ENCODE results near the gene PCDHA1.

Gene PCDHA1

DNA sequence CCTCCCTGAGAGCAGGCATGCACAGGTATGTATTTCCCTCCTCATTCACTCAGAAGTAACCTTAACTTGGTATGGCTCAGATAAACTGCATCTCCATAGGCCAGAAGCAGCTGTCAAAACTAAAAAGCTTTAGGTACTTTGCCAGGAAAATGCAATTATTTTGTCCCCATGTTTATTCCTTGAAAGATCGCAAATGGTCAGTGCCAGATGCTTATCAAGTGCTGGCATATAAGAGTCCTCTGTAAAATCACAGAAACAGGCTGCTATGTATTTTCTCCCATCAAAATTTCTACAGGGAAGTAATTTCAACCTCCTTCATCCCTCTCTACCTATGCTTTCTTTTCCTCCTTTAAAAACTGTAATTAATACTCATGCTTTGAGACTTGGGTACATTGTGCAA, 193.0 kb downstream of the PCDHA1 start:
- TF ChIP-seq POLR2AphosphoS5 (IDR thresholded peaks at IDR 0.05; ENCODE audit: low read depth) (no peak), GABPA (IDR thresholded peaks at IDR 0.05; ENCODE audit: low read depth) (no peak), SPI1 (IDR thresholded peaks at IDR 0.05; ENCODE audit: borderline replicate concordance, low read depth) (no peak)
- TF ChIP-seq, protein P1, sequence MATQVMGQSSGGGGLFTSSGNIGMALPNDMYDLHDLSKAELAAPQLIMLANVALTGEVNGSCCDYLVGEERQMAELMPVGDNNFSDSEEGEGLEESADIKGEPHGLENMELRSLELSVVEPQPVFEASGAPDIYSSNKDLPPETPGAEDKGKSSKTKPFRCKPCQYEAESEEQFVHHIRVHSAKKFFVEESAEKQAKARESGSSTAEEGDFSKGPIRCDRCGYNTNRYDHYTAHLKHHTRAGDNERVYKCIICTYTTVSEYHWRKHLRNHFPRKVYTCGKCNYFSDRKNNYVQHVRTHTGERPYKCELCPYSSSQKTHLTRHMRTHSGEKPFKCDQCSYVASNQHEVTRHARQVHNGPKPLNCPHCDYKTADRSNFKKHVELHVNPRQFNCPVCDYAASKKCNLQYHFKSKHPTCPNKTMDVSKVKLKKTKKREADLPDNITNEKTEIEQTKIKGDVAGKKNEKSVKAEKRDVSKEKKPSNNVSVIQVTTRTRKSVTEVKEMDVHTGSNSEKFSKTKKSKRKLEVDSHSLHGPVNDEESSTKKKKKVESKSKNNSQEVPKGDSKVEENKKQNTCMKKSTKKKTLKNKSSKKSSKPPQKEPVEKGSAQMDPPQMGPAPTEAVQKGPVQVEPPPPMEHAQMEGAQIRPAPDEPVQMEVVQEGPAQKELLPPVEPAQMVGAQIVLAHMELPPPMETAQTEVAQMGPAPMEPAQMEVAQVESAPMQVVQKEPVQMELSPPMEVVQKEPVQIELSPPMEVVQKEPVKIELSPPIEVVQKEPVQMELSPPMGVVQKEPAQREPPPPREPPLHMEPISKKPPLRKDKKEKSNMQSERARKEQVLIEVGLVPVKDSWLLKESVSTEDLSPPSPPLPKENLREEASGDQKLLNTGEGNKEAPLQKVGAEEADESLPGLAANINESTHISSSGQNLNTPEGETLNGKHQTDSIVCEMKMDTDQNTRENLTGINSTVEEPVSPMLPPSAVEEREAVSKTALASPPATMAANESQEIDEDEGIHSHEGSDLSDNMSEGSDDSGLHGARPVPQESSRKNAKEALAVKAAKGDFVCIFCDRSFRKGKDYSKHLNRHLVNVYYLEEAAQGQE (IDR thresholded peaks at IDR 0.05; ENCODE audit: insufficient replicate concordance, low read depth): no peak
- TF ChIP-seq, protein P2, sequence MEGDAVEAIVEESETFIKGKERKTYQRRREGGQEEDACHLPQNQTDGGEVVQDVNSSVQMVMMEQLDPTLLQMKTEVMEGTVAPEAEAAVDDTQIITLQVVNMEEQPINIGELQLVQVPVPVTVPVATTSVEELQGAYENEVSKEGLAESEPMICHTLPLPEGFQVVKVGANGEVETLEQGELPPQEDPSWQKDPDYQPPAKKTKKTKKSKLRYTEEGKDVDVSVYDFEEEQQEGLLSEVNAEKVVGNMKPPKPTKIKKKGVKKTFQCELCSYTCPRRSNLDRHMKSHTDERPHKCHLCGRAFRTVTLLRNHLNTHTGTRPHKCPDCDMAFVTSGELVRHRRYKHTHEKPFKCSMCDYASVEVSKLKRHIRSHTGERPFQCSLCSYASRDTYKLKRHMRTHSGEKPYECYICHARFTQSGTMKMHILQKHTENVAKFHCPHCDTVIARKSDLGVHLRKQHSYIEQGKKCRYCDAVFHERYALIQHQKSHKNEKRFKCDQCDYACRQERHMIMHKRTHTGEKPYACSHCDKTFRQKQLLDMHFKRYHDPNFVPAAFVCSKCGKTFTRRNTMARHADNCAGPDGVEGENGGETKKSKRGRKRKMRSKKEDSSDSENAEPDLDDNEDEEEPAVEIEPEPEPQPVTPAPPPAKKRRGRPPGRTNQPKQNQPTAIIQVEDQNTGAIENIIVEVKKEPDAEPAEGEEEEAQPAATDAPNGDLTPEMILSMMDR (IDR thresholded peaks at IDR 0.05; ENCODE audit: insufficient read depth, low read length): no peak
- no peak for DNase-seq (ENCODE audit: low read depth in 1 of 2, low spot score in 1 of 2)

DNA sequence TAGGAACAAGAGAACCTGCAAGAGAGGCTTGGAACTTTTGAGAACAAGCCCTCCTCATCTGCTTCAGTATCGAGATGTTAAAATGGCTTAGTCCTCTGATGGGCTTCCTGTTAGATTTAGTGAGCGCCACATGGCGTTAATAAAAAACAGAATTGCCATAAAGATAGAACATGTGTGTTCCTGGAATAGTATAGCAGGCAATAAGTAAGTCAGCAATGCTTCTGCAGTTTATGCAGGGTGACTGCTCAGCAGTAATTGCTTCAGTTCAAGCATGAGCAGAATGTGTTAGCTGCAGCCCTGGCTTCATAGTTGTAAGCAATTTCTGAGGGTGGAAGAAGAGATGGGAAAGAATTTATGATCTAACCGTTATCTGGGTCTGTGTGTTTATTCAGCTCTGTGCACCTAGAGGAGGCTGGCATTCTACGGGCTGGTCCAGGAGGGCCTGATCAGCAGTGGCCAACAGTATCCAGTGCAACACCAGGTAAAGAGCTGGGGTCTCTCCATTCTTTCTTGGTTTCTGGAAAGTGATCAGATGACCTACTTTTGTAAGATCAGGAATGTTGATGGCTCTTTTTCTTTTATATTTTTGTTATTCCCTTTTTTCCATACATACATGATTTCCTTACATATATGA, 196.3 kb downstream of the PCDHA1 start:
- H3K27ac ChIP-seq (replicated peaks): no peak overlapping the region
- TF ChIP-seq SPI1 (IDR thresholded peaks at IDR 0.05; ENCODE audit: borderline replicate concordance, low read depth) (no peak), POLR2AphosphoS5 (IDR thresholded peaks at IDR 0.05; ENCODE audit: low read depth) (no peak), GABPA (IDR thresholded peaks at IDR 0.05; ENCODE audit: low read depth) (no peak)
- TF ChIP-seq, protein P1 (IDR thresholded peaks at IDR 0.05; ENCODE audit: insufficient replicate concordance, low read depth): no peak
- TF ChIP-seq, protein P2 (IDR thresholded peaks at IDR 0.05; ENCODE audit: insufficient read depth, low read length): no peak
- DNase-seq (ENCODE audit: low read depth in 1 of 2, low spot score in 1 of 2): no peak
- H3K4me3 ChIP-seq (replicated peaks; ENCODE audit: insufficient read depth, low read length): no peak overlapping the region
- H3K27me3 ChIP-seq (ENCODE audit: insufficient read depth, poor library complexity, severe bottlenecking): no peaks in the 10 kb centered on the region

More for the DNA sequence above, 193.0 kb downstream of the PCDHA1 start:
- Histone ChIP-seq H3K27ac (replicated peaks) (no peak overlapping the region), H3K27me3 (ENCODE audit: insufficient read depth, poor library complexity, severe bottlenecking) (no peaks in the 10 kb centered on the region), H3K4me3 (replicated peaks; ENCODE audit: insufficient read depth, low read length) (no peak overlapping the region)

DNA sequence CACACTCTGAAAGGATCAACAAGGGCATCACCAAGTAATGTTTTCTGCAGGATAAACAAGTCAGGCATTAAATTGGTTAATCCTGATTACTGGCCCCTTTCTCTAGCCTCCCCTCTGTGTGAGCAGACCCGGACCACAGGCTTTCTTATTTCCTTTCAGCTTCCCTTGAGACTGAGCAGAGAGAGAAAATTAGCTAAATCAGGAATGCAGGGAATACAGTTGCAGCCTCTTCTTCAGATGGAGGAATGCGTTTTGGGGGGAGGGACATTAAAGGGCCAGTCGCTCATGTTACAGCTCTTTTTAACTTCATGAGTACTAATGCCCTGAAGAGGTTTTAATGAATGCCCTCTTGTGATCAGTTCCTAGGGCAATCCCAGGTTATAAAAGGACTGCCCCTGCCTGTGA, 200.2 kb downstream of the PCDHA1 start:
- H3K27me3 ChIP-seq (ENCODE audit: insufficient read depth, poor library complexity, severe bottlenecking): no peaks in the 10 kb centered on the region
- no peak overlapping the region for H3K4me3 ChIP-seq (replicated peaks; ENCODE audit: insufficient read depth, low read length)
- H3K27ac ChIP-seq (replicated peaks): no peak overlapping the region
- TF ChIP-seq POLR2AphosphoS5 (IDR thresholded peaks at IDR 0.05; ENCODE audit: low read depth) (no peak), GABPA (IDR thresholded peaks at IDR 0.05; ENCODE audit: low read depth) (no peak), SPI1 (IDR thresholded peaks at IDR 0.05; ENCODE audit: borderline replicate concordance, low read depth) (no peak)
- TF ChIP-seq, protein P2 (IDR thresholded peaks at IDR 0.05; ENCODE audit: insufficient read depth, low read length): no peak
- TF ChIP-seq, protein P1 (IDR thresholded peaks at IDR 0.05; ENCODE audit: insufficient replicate concordance, low read depth): no peak
- DNase-seq (ENCODE audit: low read depth in 1 of 2, low spot score in 1 of 2): no peak

Data from HL-60 (cell line).